ENCODE measurements around the gene C1QTNF9.

DNA sequence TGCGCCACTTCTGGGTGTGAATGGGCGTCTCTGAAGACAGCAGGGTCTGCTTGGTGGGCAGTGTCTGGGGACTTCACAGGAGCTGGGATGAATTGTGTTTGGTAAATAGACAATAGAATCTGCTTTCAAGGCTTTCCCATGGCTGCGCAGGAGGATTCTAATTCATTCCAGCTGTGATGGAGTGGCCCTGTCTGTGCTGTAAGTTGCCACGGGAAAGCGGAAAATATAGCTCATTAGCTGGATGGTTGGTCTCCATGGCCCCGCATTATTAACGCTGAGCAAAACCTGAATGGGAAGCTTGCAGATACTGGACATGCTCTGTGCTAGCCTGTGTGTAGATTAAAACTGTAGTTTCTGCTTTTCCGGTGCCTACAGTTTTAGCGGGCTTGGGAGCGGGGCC, 15.6 kb upstream of the C1QTNF9 start:
- TF ChIP-seq ZNF274 (IDR thresholded peaks at IDR 0.05; ENCODE audit: low read depth, low read length) (no peak), SUZ12 (IDR thresholded peaks at IDR 0.05; ENCODE audit: extremely low read depth, insufficient read depth, insufficient read length) (no peak)
